Thoracic aorta (tissue), 2 donors: ENCODE results near the gene CACNA2D1. TPM values are rescaled to one million over a fixed set of nuclear protein-coding genes. Genes with fewer than 3 reads are reported as not detected.

ENCODE experiments used
- ATAC-seq: fragments of 150-250 bp; one replicate; pipeline ENCODE4 v1.8.0; 2017; ENCODE audit warnings: low read depth; ENCODE audit not compliant: insufficient number of reproducible peaks, low FRiP score
- DNase-seq: peaks from one replicate; pipeline ENCODE4 v3.0.0-alpha.2; 2020; ENCODE audit warnings: low spot score
- H3K27ac ChIP-seq, 2 donors: fragments of 200-600 bp; sonication (generic); 1 replicate in 1 of 2; 2 replicates in 1 of 2; pipeline ENCODE4 v1.5.1; 2016; ENCODE audit warnings: mild to moderate bottlenecking in 2 of 2, moderate library complexity in 2 of 2
- H3K27me3 ChIP-seq: fragments of 200-600 bp; sonication (generic); replicated peaks from 2 replicates; pipeline ENCODE4 v1.6.0; 2016; ENCODE audit warnings: mild to moderate bottlenecking; ENCODE audit not compliant: insufficient read depth
- H3K36me3 ChIP-seq: fragments of 200-600 bp; sonication (generic); one replicate; pipeline ENCODE4 v1.5.1; 2016
- H3K4me1 ChIP-seq, 2 donors: fragments of 200-600 bp; sonication (generic); 1 replicate in 1 of 2; 2 replicates in 1 of 2; pipeline versions ENCODE4 v1.5.1 to v1.6.0; 2016; ENCODE audit warnings: low read depth in 2 of 2, mild to moderate bottlenecking in 1 of 2; ENCODE audit not compliant: control insufficient read depth in 1 of 2
- H3K4me3 ChIP-seq: fragments of 200-600 bp; sonication (generic); 2 replicates; pipeline ENCODE4 v1.5.1; 2016; ENCODE audit warnings: mild to moderate bottlenecking
- H3K9me3 ChIP-seq: fragments of 200-600 bp; sonication (generic); 2 replicates; pipeline ENCODE4 v1.5.1; 2016
- CTCF ChIP-seq: fragments of 200-600 bp; sonication (generic); IDR thresholded peaks from one replicate; pipeline ENCODE4 v1.5.1; 2019; ENCODE audit warnings: antibody characterized with exemption
- total RNA-seq, 2 donors: library from RNA; depleted of rRNA; stranded (reverse); fragments of >200 nt; gene quantifications; one replicate each; pipeline versions ENCODE4 v1.1.0 to v1.2.3, GENCODE V29; 2016

The CACNA2D1 gene
- total RNA-seq, 2 donors from 2014 or later, result 44.4 to 44.7 TPM

GRCh38 chr7:81903115-81903514 is 540.5 kb downstream of the CACNA2D1 start:
- no peak overlapping the region for H3K27ac ChIP-seq
- no peaks in the 10 kb centered on the region for H3K36me3 ChIP-seq
- no peak for ATAC-seq
- H3K4me1 ChIP-seq, result no peaks in the 10 kb centered on the region
- no peak for TF ChIP-seq CTCF
- no peaks in the 10 kb centered on the region for H3K27me3 ChIP-seq
- no peak overlapping the region for H3K4me3 ChIP-seq
- H3K9me3 ChIP-seq, result no peaks in the 10 kb centered on the region
- no peak for DNase-seq

GRCh38 chr7:81902536-81902935 is 541.0 kb downstream of the CACNA2D1 start:
- DNase-seq (no peak), ATAC-seq (no peak)
- Histone ChIP-seq H3K4me3 (no peak overlapping the region), H3K27me3 (no peaks in the 10 kb centered on the region), H3K9me3 (no peaks in the 10 kb centered on the region), H3K36me3 (no peaks in the 10 kb centered on the region), H3K27ac (no peak overlapping the region), H3K4me1 (no peaks in the 10 kb centered on the region)
- no peak for TF ChIP-seq CTCF
